Osteoblast (primary cell): ENCODE results near the gene LIM2. TPM values are rescaled to one million over a fixed set of nuclear protein-coding genes. Genes with fewer than 3 reads are reported as not detected.

ENCODE experiments used
- DNase-seq: peaks from one replicate; pipeline ENCODE4 v3.0.0; 2011; ENCODE audit warnings: low spot score, mixed read lengths; ENCODE audit not compliant: insufficient read length; ENCODE audit errors: missing footprints
- H2AFZ ChIP-seq: 2 replicates; pipeline ENCODE4 v1.6.0; 2011; ENCODE audit warnings: mild to moderate bottlenecking, low read length
- H3K27ac ChIP-seq: 2 replicates; pipeline ENCODE4 v1.5.1; 2011; ENCODE audit warnings: mild to moderate bottlenecking, low read depth, low read length, moderate library complexity
- H3K27me3 ChIP-seq: 2 replicates; pipeline ENCODE4 v1.6.0; 2012; ENCODE audit warnings: mild to moderate bottlenecking, control low read depth, inconsistent platforms, low read length, moderate library complexity; ENCODE audit not compliant: insufficient read depth
- H3K36me3 ChIP-seq: 2 replicates; pipeline ENCODE4 v1.5.1; 2011; ENCODE audit warnings: mild to moderate bottlenecking, low read length, control low read depth, moderate library complexity; ENCODE audit not compliant: insufficient read depth
- H3K4me1 ChIP-seq: 2 replicates; pipeline ENCODE4 v1.5.1; 2011; ENCODE audit warnings: mild to moderate bottlenecking, low read length, control low read depth, moderate library complexity; ENCODE audit not compliant: insufficient read depth
- H3K4me2 ChIP-seq: 2 replicates; pipeline ENCODE4 v1.6.0; 2011; ENCODE audit warnings: mild to moderate bottlenecking, low read length; ENCODE audit not compliant: insufficient read depth
- H3K4me3 ChIP-seq: fragments of 200-600 bp; sonication (generic); 3 replicates; pipeline ENCODE4 v1.5.1; 2012; ENCODE audit warnings: mild to moderate bottlenecking, low read length, inconsistent platforms; ENCODE audit not compliant: insufficient read depth
- H3K79me2 ChIP-seq: 2 replicates; pipeline ENCODE4 v1.6.0; 2012; ENCODE audit warnings: mild to moderate bottlenecking, low read length, control low read depth, inconsistent platforms; ENCODE audit not compliant: insufficient read depth
- H3K9me3 ChIP-seq: 2 replicates; pipeline ENCODE4 v1.5.1; 2011; ENCODE audit warnings: low read depth, low read length, control low read depth
- H4K20me1 ChIP-seq: 2 replicates; pipeline ENCODE4 v1.6.0; 2012; ENCODE audit warnings: mild to moderate bottlenecking, low read length, control low read depth; ENCODE audit not compliant: insufficient read depth
- total RNA-seq: library from RNA; depleted of rRNA; stranded (reverse); fragments of >200 nt; gene quantifications from 2 replicates; pipeline ENCODE4 v1.2.3, GENCODE V29; 2012
- TF ChIP-seq, protein P1 (sequence below): IDR thresholded peaks from 2 replicates; pipeline ENCODE4 v1.5.1; 2011; ENCODE audit warnings: mild to moderate bottlenecking, low read depth, low read length, moderate library complexity; ENCODE audit errors: extremely low read depth

Gene LIM2
- total RNA-seq, 1 donor = not detected

- peaks cover 42% of the 10 kb centered on the region for H3K4me1 ChIP-seq
- peak overlapping the region; percentile 100 for H3K4me2 ChIP-seq
Measured at GRCh38 chr19:51366389-51367254, 21.2 kb downstream of the LIM2 start.

DNA sequence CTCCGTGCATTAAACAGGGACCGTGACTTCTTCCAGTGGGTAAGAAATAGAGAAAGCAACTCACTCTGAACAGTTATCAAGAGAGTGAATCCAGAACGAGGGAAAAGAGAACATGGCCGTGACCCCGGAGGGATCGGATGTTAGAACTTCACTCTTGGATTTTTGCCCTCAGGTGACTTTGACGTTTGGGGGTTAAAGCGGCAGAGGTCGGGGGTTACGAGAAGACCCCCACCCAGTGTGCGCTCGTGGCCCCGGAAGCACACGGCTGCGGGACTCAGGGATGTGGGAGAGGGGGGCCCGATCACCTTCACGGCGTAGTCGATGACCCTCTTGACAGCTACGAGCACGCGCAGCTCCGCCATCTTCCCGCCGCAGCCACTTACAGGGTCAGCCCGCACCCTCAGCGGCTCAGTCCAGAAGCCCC, 21.8 kb downstream of the LIM2 start, which contains the start of gene ETFB:
ETFB (minus strand) TSS at position 424 of the 424 bp plus-strand sequence; CDS start at position 362, 62 bp downstream.
- H3K36me3 ChIP-seq = no peaks in the 10 kb centered on the region
- H3K27me3 ChIP-seq = no peaks in the 10 kb centered on the region
- peak within 1 kb of the TSS; percentile 99 for H3K4me3 ChIP-seq
- H3K79me2 ChIP-seq = peaks cover 39% of the 10 kb centered on the region
- TF ChIP-seq, protein P1, sequence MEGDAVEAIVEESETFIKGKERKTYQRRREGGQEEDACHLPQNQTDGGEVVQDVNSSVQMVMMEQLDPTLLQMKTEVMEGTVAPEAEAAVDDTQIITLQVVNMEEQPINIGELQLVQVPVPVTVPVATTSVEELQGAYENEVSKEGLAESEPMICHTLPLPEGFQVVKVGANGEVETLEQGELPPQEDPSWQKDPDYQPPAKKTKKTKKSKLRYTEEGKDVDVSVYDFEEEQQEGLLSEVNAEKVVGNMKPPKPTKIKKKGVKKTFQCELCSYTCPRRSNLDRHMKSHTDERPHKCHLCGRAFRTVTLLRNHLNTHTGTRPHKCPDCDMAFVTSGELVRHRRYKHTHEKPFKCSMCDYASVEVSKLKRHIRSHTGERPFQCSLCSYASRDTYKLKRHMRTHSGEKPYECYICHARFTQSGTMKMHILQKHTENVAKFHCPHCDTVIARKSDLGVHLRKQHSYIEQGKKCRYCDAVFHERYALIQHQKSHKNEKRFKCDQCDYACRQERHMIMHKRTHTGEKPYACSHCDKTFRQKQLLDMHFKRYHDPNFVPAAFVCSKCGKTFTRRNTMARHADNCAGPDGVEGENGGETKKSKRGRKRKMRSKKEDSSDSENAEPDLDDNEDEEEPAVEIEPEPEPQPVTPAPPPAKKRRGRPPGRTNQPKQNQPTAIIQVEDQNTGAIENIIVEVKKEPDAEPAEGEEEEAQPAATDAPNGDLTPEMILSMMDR = no peak
- peaks cover 42% of the 10 kb centered on the region for H3K4me1 ChIP-seq
- H3K27ac ChIP-seq = peak within 1 kb of the TSS; percentile 98
- peak within 1 kb of the TSS; percentile 100 for H3K4me2 ChIP-seq
- H3K9me3 ChIP-seq = no peaks in the 10 kb centered on the region
- no peaks in the 10 kb centered on the region for H4K20me1 ChIP-seq
- H2AFZ ChIP-seq = peak within 1 kb of the TSS; percentile 94
- DNase-seq = no peak

More at GRCh38 chr19:51366389-51367254, 21.2 kb downstream of the LIM2 start:
- H3K27ac ChIP-seq = peak overlapping the region; percentile 70
- peaks cover 35% of the 10 kb centered on the region for H3K79me2 ChIP-seq
- H2AFZ ChIP-seq = peak overlapping the region; percentile 94
- peak overlapping the region; percentile 99 for H3K4me3 ChIP-seq
- H4K20me1 ChIP-seq = no peaks in the 10 kb centered on the region
- TF ChIP-seq, protein P1 = no peak
- no peaks in the 10 kb centered on the region for H3K36me3 ChIP-seq
- no peaks in the 10 kb centered on the region for H3K9me3 ChIP-seq
- peak; percentile 99 for DNase-seq
- no peaks in the 10 kb centered on the region for H3K27me3 ChIP-seq

DNA sequence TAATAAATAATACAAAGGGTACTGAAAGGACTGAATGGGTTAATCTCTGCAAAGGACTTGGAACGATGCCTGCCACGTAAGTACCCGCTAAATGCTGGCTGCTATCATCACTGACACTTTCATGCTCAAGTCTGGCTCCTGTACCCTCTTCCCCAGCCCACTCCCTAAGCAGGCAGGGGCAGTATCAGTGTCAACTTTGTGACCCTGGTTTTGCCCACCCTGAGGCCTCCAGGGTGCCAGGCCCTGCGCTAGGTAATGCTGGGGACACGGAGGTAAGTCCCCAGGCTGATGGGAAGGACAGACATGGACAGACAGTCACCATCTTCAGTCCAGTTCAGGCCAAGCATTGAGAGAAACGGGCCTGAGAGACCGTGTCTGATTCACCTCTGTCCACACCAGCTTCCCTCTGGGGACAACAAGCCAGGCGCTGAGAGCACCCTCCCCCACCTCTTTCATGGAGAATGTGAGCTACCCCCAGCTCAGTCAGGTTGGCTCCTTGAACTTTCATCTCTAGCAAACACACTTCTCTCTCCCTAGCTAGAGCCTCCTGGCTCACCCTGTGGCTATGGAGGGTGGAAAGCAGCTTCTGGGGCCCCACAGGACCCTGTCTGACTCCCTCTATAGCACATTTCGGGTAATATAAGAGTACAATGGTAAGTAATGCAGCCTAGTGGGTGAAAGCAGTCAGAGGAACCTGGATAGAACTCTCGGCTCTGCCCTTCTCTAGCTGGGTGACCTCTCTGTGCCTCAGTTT, 22.4 kb downstream of the LIM2 start:
- DNase-seq = peak; percentile 76
- Histone ChIP-seq H3K4me1 (peaks cover 42% of the 10 kb centered on the region), H3K36me3 (no peaks in the 10 kb centered on the region), H3K4me2 (peak overlapping the region; percentile 100), H3K79me2 (peaks cover 42% of the 10 kb centered on the region), H3K4me3 (peak overlapping the region; percentile 99), H4K20me1 (no peaks in the 10 kb centered on the region), H2AFZ (peak overlapping the region; percentile 85), H3K27ac (peak overlapping the region; percentile 98), H3K9me3 (no peaks in the 10 kb centered on the region), H3K27me3 (no peaks in the 10 kb centered on the region)
- TF ChIP-seq, protein P1 = peak; percentile 14
